ENCODE results near the gene DNTTIP2. TPM values are rescaled to one million over a fixed set of nuclear protein-coding genes. Genes with fewer than 3 reads are reported as not detected.
A peak's percentile ranks its signal among the peaks of the same experiment; 100 is the strongest.
"Not testable (repeated sequence)": the region's sequence is repeated elsewhere in the genome, so short reads cannot be mapped to it uniquely, and the experiment has no call there.

DNTTIP2 gene
- total RNA-seq, 8 experiments from 2014 or later, result 40.8 to 73.8 (median 59.0) TPM

GRCh38 chr1:93904228-93904627 is 25.2 kb upstream of the DNTTIP2 start:
- WGBS, 10 experiments, result 67 to 100% (median 93%) methylated on average over 1 to 2 of the region's 2 CpGs; no CpG with 5 or more reads in 2 of the 10 experiments
- in situ Hi-C loops (cut with MboI; ENCODE audit: low pct_unique_long_range_greater_than_20kb in 2 of 9, low sequenced_read_pairs in 9 of 9, unreplicated experiment in 9 of 9), result no loop called here
- no peak for ATAC-seq (replicated peaks in 6 of 8)
- Histone ChIP-seq H3K27ac (no peak overlapping the region), H3K4me1 (replicated peaks in 1 of 2) (peaks cover 8 to 20% of the 10 kb centered on the region in 2 donors), H3K4me3 (no peak overlapping the region)

- in situ Hi-C loops (cut with MboI; ENCODE audit: low pct_unique_long_range_greater_than_20kb in 2 of 9, low sequenced_read_pairs in 9 of 9, unreplicated experiment in 9 of 9), result no loop called here
- WGBS, 10 experiments, result 79 to 100% (median 100%) methylated on average over 2 to 3 of the region's 3 CpGs
- Histone ChIP-seq H3K4me1 (replicated peaks in 1 of 2) (no peaks in the 10 kb centered on the region), H3K27ac (no peak overlapping the region), H3K4me3 (no peak overlapping the region)
- ATAC-seq (replicated peaks in 6 of 8), result no peak
These were observed 21.9 kb upstream of the DNTTIP2 start for GRCh38 chr1:93900723-93901504.

GRCh38 chr1:93899543-93900207 is 20.7 kb upstream of the DNTTIP2 start:
- Histone ChIP-seq H3K4me3 (no peak overlapping the region), H3K4me1 (replicated peaks in 1 of 2) (no peaks in the 10 kb centered on the region), H3K27ac (no peak overlapping the region)
- WGBS, 10 experiments, result 86 to 98% (median 91%) methylated on average over 2 to 3 of the region's 3 CpGs
- ATAC-seq (replicated peaks in 6 of 8), result no peak
- in situ Hi-C loops (cut with MboI; ENCODE audit: low pct_unique_long_range_greater_than_20kb in 2 of 9, low sequenced_read_pairs in 9 of 9, unreplicated experiment in 9 of 9), result no loop called here

GRCh38 chr1:93888900-93889299 is 9.9 kb upstream of the DNTTIP2 start:
- Histone ChIP-seq H3K4me1 (replicated peaks in 1 of 2) (no peaks in the 10 kb centered on the region), H3K27ac (no peak overlapping the region), H3K4me3 (no peak overlapping the region)
- no peak for ATAC-seq (replicated peaks in 6 of 8)
- 17 to 97% (median 64%) methylated on average over 1 to 6 of the region's 6 CpGs for WGBS, 10 experiments
- in situ Hi-C loops (cut with MboI; ENCODE audit: low pct_unique_long_range_greater_than_20kb in 2 of 9, low sequenced_read_pairs in 9 of 9, unreplicated experiment in 9 of 9), result no loop called here

- in situ Hi-C loops (cut with MboI; ENCODE audit: low pct_unique_long_range_greater_than_20kb in 2 of 9, low sequenced_read_pairs in 9 of 9, unreplicated experiment in 9 of 9), result no loop called here
- WGBS, 10 experiments, result 29 to 93% (median 57%) methylated on average over 1 to 4 of the region's 4 CpGs; no CpG with 5 or more reads in 1 of the 10 experiments
- H3K4me3 ChIP-seq, result no peak overlapping the region
- no peak overlapping the region for H3K27ac ChIP-seq
- ATAC-seq (replicated peaks in 6 of 8), result no peak
- H3K4me1 ChIP-seq (replicated peaks in 1 of 2), result peaks cover 13 to 14% of the 10 kb centered on the region in 2 donors
These were observed 3.3 kb upstream of the DNTTIP2 start for GRCh38 chr1:93882269-93882668.

- WGBS, 10 experiments, result 85 to 100% (median 96%) methylated on average over 1 to 2 of the region's 2 CpGs
- H3K4me3 ChIP-seq, result no peak overlapping the region
- in situ Hi-C loops (cut with MboI; ENCODE audit: low pct_unique_long_range_greater_than_20kb in 2 of 9, low sequenced_read_pairs in 9 of 9, unreplicated experiment in 9 of 9), result no loop called here
These were observed 1.7 kb upstream of the DNTTIP2 start for GRCh38 chr1:93880731-93881130.

GRCh38 chr1:93878501-93878888 is 511 bp downstream of the DNTTIP2 start:
- 0 to 20% (median 2%) methylated on average over 1 to 20 of the region's 20 CpGs; no CpG with 5 or more reads in 2 of the 10 experiments for WGBS, 10 experiments
- H3K27ac ChIP-seq, result peak overlapping the region; percentile 95
- in situ Hi-C loops (cut with MboI; ENCODE audit: low pct_unique_long_range_greater_than_20kb in 2 of 9, low sequenced_read_pairs in 9 of 9, unreplicated experiment in 9 of 9), result no loop called here
- H3K4me1 ChIP-seq (replicated peaks in 1 of 2), result peaks cover 21 to 24% of the 10 kb centered on the region in 2 donors
- peak; percentile 5 to 58 (median 48) for ATAC-seq (replicated peaks in 6 of 8)
- H3K4me3 ChIP-seq, result peak overlapping the region; percentile 65 to 93 (median 90)

More at GRCh38 chr1:93880731-93881130, 1.7 kb upstream of the DNTTIP2 start:
- no peak overlapping the region for H3K27ac ChIP-seq
- no peak for ATAC-seq (replicated peaks in 6 of 8)
- peaks cover 21 to 24% of the 10 kb centered on the region in 2 donors for H3K4me1 ChIP-seq (replicated peaks in 1 of 2)

- no peak for ATAC-seq (replicated peaks in 6 of 8)
These were observed 1.5 kb downstream of the DNTTIP2 start for GRCh38 chr1:93877529-93877928.

GRCh38 chr1:93876244-93876643 is 2.8 kb downstream of the DNTTIP2 start:
- no peak for ATAC-seq (replicated peaks in 6 of 8)
- WGBS, 10 experiments, result 73 to 100% (median 86%) methylated on average over 1 of the region's 1 CpG; no CpG with 5 or more reads in 1 of the 10 experiments
- no peak overlapping the region for H3K27ac ChIP-seq
- H3K4me1 ChIP-seq (replicated peaks in 1 of 2), result peaks cover 21 to 24% of the 10 kb centered on the region in 2 donors
- in situ Hi-C loops (cut with MboI; ENCODE audit: low pct_unique_long_range_greater_than_20kb in 2 of 9, low sequenced_read_pairs in 9 of 9, unreplicated experiment in 9 of 9), result no loop called here
- no peak overlapping the region for H3K4me3 ChIP-seq

More at GRCh38 chr1:93877529-93877928, 1.5 kb downstream of the DNTTIP2 start:
- H3K4me1 ChIP-seq (replicated peaks in 1 of 2), result peaks cover 21 to 24% of the 10 kb centered on the region in 2 donors
- H3K4me3 ChIP-seq, result peak overlapping the region in 2 of 5 donors; percentile 89 to 90
- WGBS, 10 experiments, result 81 to 100% (median 95%) methylated on average over 1 to 4 of the region's 4 CpGs
- in situ Hi-C loops (cut with MboI; ENCODE audit: low pct_unique_long_range_greater_than_20kb in 2 of 9, low sequenced_read_pairs in 9 of 9, unreplicated experiment in 9 of 9), result no loop called here
- H3K27ac ChIP-seq, result no peak overlapping the region

GRCh38 chr1:93874025-93874651 is 4.9 kb downstream of the DNTTIP2 start:
- H3K27ac ChIP-seq, result no peak overlapping the region
- WGBS, 10 experiments, result 64 to 100% (median 92%) methylated on average over 1 to 2 of the region's 3 CpGs; no CpG with 5 or more reads in 3 of the 10 experiments
- H3K4me3 ChIP-seq, result no peak overlapping the region
- in situ Hi-C loops (cut with MboI; ENCODE audit: low pct_unique_long_range_greater_than_20kb in 2 of 9, low sequenced_read_pairs in 9 of 9, unreplicated experiment in 9 of 9), result no loop called here
- peaks cover 16 to 19% of the 10 kb centered on the region in 2 donors for H3K4me1 ChIP-seq (replicated peaks in 1 of 2)
- peak in 2 of 8 experiments; percentile 8 to 15 for ATAC-seq (replicated peaks in 6 of 8)

- no peak overlapping the region for H3K27ac ChIP-seq
- in situ Hi-C loops (cut with MboI; ENCODE audit: low pct_unique_long_range_greater_than_20kb in 2 of 9, low sequenced_read_pairs in 9 of 9, unreplicated experiment in 9 of 9), result no loop called here
- WGBS, 10 experiments, result 40 to 100% (median 66%) methylated on average over 1 to 4 of the region's 4 CpGs
- no peak for ATAC-seq (replicated peaks in 6 of 8)
- peaks cover 3% of the 10 kb centered on the region in 2 donors for H3K4me1 ChIP-seq (replicated peaks in 1 of 2)
- no peak overlapping the region for H3K4me3 ChIP-seq
These were observed 7.6 kb downstream of the DNTTIP2 start for GRCh38 chr1:93871366-93871765.

GRCh38 chr1:93869653-93870052 is 9.4 kb downstream of the DNTTIP2 start:
- 79 to 100% (median 96%) methylated on average over 2 to 5 of the region's 5 CpGs for WGBS, 10 experiments

GRCh38 chr1:93868492-93868891 is 10.5 kb downstream of the DNTTIP2 start:
- 44 to 100% (median 100%) methylated on average over 1 of the region's 1 CpG; no CpG with 5 or more reads in 5 of the 10 experiments for WGBS, 10 experiments
- H3K4me1 ChIP-seq (replicated peaks in 1 of 2); ATAC-seq (replicated peaks in 6 of 8); in situ Hi-C loops (cut with MboI; ENCODE audit: low pct_unique_long_range_greater_than_20kb in 2 of 9, low sequenced_read_pairs in 9 of 9, unreplicated experiment in 9 of 9); H3K4me3 ChIP-seq; H3K27ac ChIP-seq: not testable (repeated sequence)

More at GRCh38 chr1:93869653-93870052, 9.4 kb downstream of the DNTTIP2 start:
- in situ Hi-C loops (cut with MboI; ENCODE audit: low pct_unique_long_range_greater_than_20kb in 2 of 9, low sequenced_read_pairs in 9 of 9, unreplicated experiment in 9 of 9), result no loop called here
- ATAC-seq (replicated peaks in 6 of 8), result no peak
- no peak overlapping the region for H3K27ac ChIP-seq
- H3K4me3 ChIP-seq, result no peak overlapping the region
- H3K4me1 ChIP-seq (replicated peaks in 1 of 2), result peaks cover 0 to 4% of the 10 kb centered on the region in 2 donors
